ENCODE measurements around the gene SLC35E2B. TPM values are rescaled to one million over a fixed set of nuclear protein-coding genes. Genes with fewer than 3 reads are reported as not detected.

The SLC35E2B gene
- total and polyA plus RNA-seq, 2 of the 13 experiments (the other 11 are each of a cell fraction or from before 2014, with no cell fraction given), result 14.1 to 19.7 TPM

- TF ChIP-seq ATF6 (CRISPR knock-in tag; conservative IDR thresholded peaks at IDR 0.05), result no peak
- no peak for TF ChIP-seq ZFP36 (IDR thresholded peaks at IDR 0.05; ENCODE audit: borderline replicate concordance, low read depth, low read length, partially characterized antibody)
- TF ChIP-seq YEATS4 (CRISPR knock-in tag; IDR thresholded peaks at IDR 0.05; ENCODE audit: borderline replicate concordance), result peak; percentile 95; the same call in 1 of the 2 replicates
- no peak for TF ChIP-seq ZNF33A (CRISPR knock-in tag; IDR thresholded peaks at IDR 0.05; ENCODE audit: borderline replicate concordance)
- 0 out of 2 replicates have a peak, but pooled peaks have one; percentile 83 for TF ChIP-seq DMTF1 (CRISPR knock-in tag; IDR thresholded peaks at IDR 0.05)
- TF ChIP-seq ZNF850 (CRISPR knock-in tag; conservative IDR thresholded peaks at IDR 0.05), result no peak
- no peak for TF ChIP-seq RCOR2 (CRISPR knock-in tag; IDR thresholded peaks at IDR 0.05)
- no peak for TF ChIP-seq AGO1 (IDR thresholded peaks at IDR 0.05; ENCODE audit: low read depth, low read length, poor library complexity, severe bottlenecking)
- TF ChIP-seq XBP1 (CRISPR knock-in tag; IDR thresholded peaks at IDR 0.05), result no peak
- TF ChIP-seq AKAP8 (CRISPR knock-in tag; IDR thresholded peaks at IDR 0.05), result peak; percentile 63; the same call in 1 of the 2 replicates
- TF ChIP-seq HDAC6 (IDR thresholded peaks at IDR 0.05; ENCODE audit: low read depth, low read length), result no peak
- TF ChIP-seq ZHX1 (CRISPR knock-in tag; IDR thresholded peaks at IDR 0.05; ENCODE audit: low read depth), result peak; percentile 82
- peak; percentile 55 for TF ChIP-seq PAXIP1 (CRISPR knock-in tag; conservative IDR thresholded peaks at IDR 0.05)
- peak; percentile 95 for TF ChIP-seq ZBTB21 (CRISPR knock-in tag; IDR thresholded peaks at IDR 0.05)
- no peak for TF ChIP-seq CSRNP2 (CRISPR knock-in tag; conservative IDR thresholded peaks at IDR 0.05; ENCODE audit: low read depth)
Measured at GRCh38 chr1:1615256-1616044, 77.1 kb downstream of the SLC35E2B start, which contains the start of gene MIB2 (continued).

Measured in HepG2 (cell line).